H9 (cell line): ENCODE results near the gene C1QTNF9B. TPM values are rescaled to one million over a fixed set of nuclear protein-coding genes. Genes with fewer than 3 reads are reported as not detected.

Source experiments
- DNase-seq: peaks from one replicate; pipeline ENCODE4 v3.0.0-alpha.2; 2017
- H2AFZ ChIP-seq: one replicate; pipeline ENCODE4 v1.6.1; 2013; ENCODE audit warnings: mild to moderate bottlenecking, low read length, control low read depth, moderate library complexity
- H2AK5ac ChIP-seq: 2 replicates; pipeline ENCODE4 v1.6.1; 2013; ENCODE audit warnings: low read length, control low read depth, mixed read lengths; ENCODE audit not compliant: insufficient read length
- H2BK120ac ChIP-seq: one replicate; pipeline ENCODE4 v1.6.1; 2013; ENCODE audit warnings: low read depth, mild to moderate bottlenecking, low read length, control low read depth, inconsistent platforms; ENCODE audit not compliant: poor library complexity, severe bottlenecking
- H2BK12ac ChIP-seq: 2 replicates; pipeline ENCODE4 v1.6.1; 2013; ENCODE audit warnings: low read length, control low read depth, mixed read lengths, low read depth; ENCODE audit not compliant: insufficient read length
- H2BK15ac ChIP-seq: 2 replicates; pipeline ENCODE4 v1.6.1; 2013; ENCODE audit warnings: low read depth, low read length, control low read depth
- H2BK20ac ChIP-seq: one replicate; pipeline ENCODE4 v1.6.1; 2013; ENCODE audit warnings: low read depth, mild to moderate bottlenecking, low read length, control low read depth, inconsistent platforms; ENCODE audit not compliant: poor library complexity, severe bottlenecking
- H2BK5ac ChIP-seq: 2 replicates; pipeline ENCODE4 v1.6.1; 2013; ENCODE audit warnings: low read length, control low read depth, mixed read lengths; ENCODE audit not compliant: insufficient read length
- H3K14ac ChIP-seq: 2 replicates; pipeline ENCODE4 v1.6.1; 2013; ENCODE audit warnings: low read length, control low read depth; ENCODE audit not compliant: insufficient read depth
- H3K18ac ChIP-seq: 2 replicates; pipeline ENCODE4 v1.6.1; 2013; ENCODE audit warnings: low read depth, mild to moderate bottlenecking, mixed read lengths, low read length, control low read depth; ENCODE audit not compliant: insufficient read length
- H3K23ac ChIP-seq: 2 replicates; pipeline ENCODE4 v1.6.1; 2013; ENCODE audit warnings: low read length, control low read depth, mixed read lengths, low read depth; ENCODE audit not compliant: insufficient read length
- H3K23me2 ChIP-seq: 2 replicates; pipeline ENCODE4 v1.6.1; 2013; ENCODE audit warnings: low read depth, mild to moderate bottlenecking, mixed read lengths, low read length, control low read depth; ENCODE audit not compliant: insufficient read length, poor library complexity, severe bottlenecking
- H3K27ac ChIP-seq: 2 replicates; pipeline ENCODE4 v1.5.1; 2013; ENCODE audit warnings: low read length, control low read depth, mixed read lengths, low read depth; ENCODE audit not compliant: insufficient read length
- H3K27me3 ChIP-seq: 2 replicates; pipeline ENCODE4 v1.6.1; 2013; ENCODE audit warnings: low read length, control low read depth, inconsistent platforms; ENCODE audit not compliant: insufficient read depth
- H3K4ac ChIP-seq: 2 replicates; pipeline ENCODE4 v1.6.1; 2013; ENCODE audit warnings: low read depth, mild to moderate bottlenecking, control low read depth, inconsistent platforms, low read length, moderate library complexity
- H3K4me1 ChIP-seq: 2 replicates; pipeline ENCODE4 v1.6.1; 2013; ENCODE audit warnings: low read length, control low read depth, inconsistent platforms; ENCODE audit not compliant: insufficient read depth
- H3K4me2 ChIP-seq: 2 replicates; pipeline ENCODE4 v1.6.1; 2013; ENCODE audit warnings: low read length, control low read depth, mixed read lengths; ENCODE audit not compliant: insufficient read length, insufficient read depth
- H3K56ac ChIP-seq: 2 replicates; pipeline ENCODE4 v1.6.1; 2013; ENCODE audit warnings: low read depth, mild to moderate bottlenecking, mixed read lengths, low read length, control low read depth; ENCODE audit not compliant: insufficient read length
- H3K79me1 ChIP-seq: 2 replicates; pipeline ENCODE4 v1.6.1; 2013; ENCODE audit warnings: low read depth, mild to moderate bottlenecking, moderate library complexity, low read length, control low read depth, inconsistent platforms; ENCODE audit not compliant: insufficient read depth, poor library complexity, severe bottlenecking
- H3K79me2 ChIP-seq: 2 replicates; pipeline ENCODE4 v1.6.1; 2013; ENCODE audit warnings: low read length, control low read depth, inconsistent platforms; ENCODE audit not compliant: insufficient read depth
- H3K9ac ChIP-seq: 2 replicates; pipeline ENCODE4 v1.6.1; 2013; ENCODE audit warnings: low read length, control low read depth, mixed read lengths; ENCODE audit not compliant: insufficient read length; ENCODE audit errors: extremely low read depth
- H3K9me3 ChIP-seq: one replicate; pipeline ENCODE4 v1.6.1; 2013; ENCODE audit warnings: low read depth, low read length, inconsistent platforms; ENCODE audit not compliant: control insufficient read depth
- H3T11ph ChIP-seq: one replicate; pipeline ENCODE4 v1.6.1; 2013; ENCODE audit warnings: mild to moderate bottlenecking, low read length, control low read depth, inconsistent platforms
- H4K20me1 ChIP-seq: one replicate; pipeline ENCODE4 v1.6.1; 2013; ENCODE audit not compliant: control insufficient read depth, insufficient read length, insufficient read depth
- H4K5ac ChIP-seq: 2 replicates; pipeline ENCODE4 v1.6.1; 2013; ENCODE audit warnings: low read depth, mild to moderate bottlenecking, mixed read lengths, low read length, control low read depth; ENCODE audit not compliant: insufficient read length
- H4K8ac ChIP-seq: replicated peaks from 2 replicates; pipeline ENCODE4 v1.6.1; 2013; ENCODE audit warnings: low read length, control low read depth, mixed read lengths, low read depth; ENCODE audit not compliant: insufficient read length
- H4K91ac ChIP-seq: 2 replicates; pipeline ENCODE4 v1.6.1; 2013; ENCODE audit warnings: low read depth, mild to moderate bottlenecking, moderate library complexity, mixed read lengths, low read length, control low read depth; ENCODE audit not compliant: insufficient read length
- H3K27ac Mint-ChIP-seq, 3 experiments: 2 replicates in 2 of 3; 3 replicates in 1 of 3; pipeline ENCODE4 v1.8.0; 2020 to 2021; ENCODE audit warnings: mixed read lengths in 3 of 3, mild to moderate bottlenecking in 1 of 3, moderate library complexity in 1 of 3
- H3K27me3 Mint-ChIP-seq: 2 replicates; pipeline ENCODE4 v1.8.0; 2021; ENCODE audit warnings: low read depth, mild to moderate bottlenecking, moderate library complexity, mixed read lengths
- H3K36me3 Mint-ChIP-seq, 3 experiments: 2 replicates in 2 of 3; 3 replicates in 1 of 3; pipeline ENCODE4 v1.8.0; 2020 to 2021; ENCODE audit warnings: low read depth in 3 of 3, mixed read lengths in 3 of 3; ENCODE audit not compliant: insufficient read depth in 1 of 3
- H3K4me1 Mint-ChIP-seq, 2 experiments: 2 replicates each; pipeline ENCODE4 v1.8.0; 2020; ENCODE audit warnings: mixed read lengths in 2 of 2
- H3K4me3 Mint-ChIP-seq, 2 experiments: 2 replicates in 1 of 2; 3 replicates in 1 of 2; pipeline ENCODE4 v1.8.0; 2020 to 2021; ENCODE audit warnings: mild to moderate bottlenecking in 2 of 2, mixed read lengths in 2 of 2, moderate library complexity in 1 of 2
- H3K9me3 Mint-ChIP-seq, 2 experiments: 2 replicates in 1 of 2; 3 replicates in 1 of 2; pipeline ENCODE4 v1.8.0; 2020; ENCODE audit warnings: mild to moderate bottlenecking in 2 of 2, mixed read lengths in 2 of 2, moderate library complexity in 1 of 2
- CTCF ChIP-seq: fragments of 200-600 bp; sonication (generic); conservative IDR thresholded peaks from 3 replicates; pipeline ENCODE4 v1.8.0; 2021; ENCODE audit warnings: antibody characterized with exemption, mild to moderate bottlenecking
- WGBS: extraction: QIAGEN DNeasy Blood & Tissue Kit; methylation state at CpG from one replicate; pipeline ENCODE4 v1.1.7; 2013; ENCODE audit warnings: missing lambda C conversion rate, low lambda C conversion rate, mixed read lengths; ENCODE audit not compliant: insufficient read length; ENCODE audit errors: extremely low coverage; 5-methylcytosine and 5-hydroxymethylcytosine counted together
- total RNA-seq: library from RNA; stranded (reverse); gene quantifications from 2 replicates; pipeline ENCODE4 v1.2.1, GENCODE V29; 2021

The C1QTNF9B gene
- total RNA-seq, 1 experiment from 2014 or later, result not detected

GRCh38 chr13:23855360-23855759 is 41.9 kb downstream of the C1QTNF9B start:
- no peak overlapping the region for H3K9ac ChIP-seq
- peaks cover 3% of the 10 kb centered on the region for H3K4me1 ChIP-seq
- no peak overlapping the region for H3K14ac ChIP-seq
- H3K4ac ChIP-seq, result no peak overlapping the region
- Mint-ChIP-seq H3K27ac (peak overlapping the region in 1 of 3 experiments; percentile 21; a peak in 1 of 7 replicates), H3K27me3 (no peaks in the 10 kb centered on the region), H3K4me3 (no peak overlapping the region), H3K4me1 (peaks cover 8 to 9% of the 10 kb centered on the region in 2 experiments), H3K9me3 (no peaks in the 10 kb centered on the region), H3K36me3 (peaks cover 2 to 5% (median 3%) of the 10 kb centered on the region in 3 experiments; a peak in 4 of 7 replicates)
- H4K91ac ChIP-seq, result no peak overlapping the region
- H2BK120ac ChIP-seq, result no peak overlapping the region
- no peak overlapping the region for H3K27ac ChIP-seq
- no peaks in the 10 kb centered on the region for H3K23me2 ChIP-seq
- no peak overlapping the region for H3K18ac ChIP-seq
- H3T11ph ChIP-seq, result no peak overlapping the region
- H3K79me2 ChIP-seq, result no peaks in the 10 kb centered on the region
- H3K23ac ChIP-seq, result no peak overlapping the region
- H2BK15ac ChIP-seq, result no peak overlapping the region
- H2BK5ac ChIP-seq, result no peak overlapping the region
- no peak overlapping the region for H4K5ac ChIP-seq
- H2BK12ac ChIP-seq, result no peak overlapping the region
- DNase-seq, result no peak
- no peak overlapping the region for H4K8ac ChIP-seq
- H4K20me1 ChIP-seq, result no peaks in the 10 kb centered on the region
- H3K9me3 ChIP-seq, result no peaks in the 10 kb centered on the region
- no CpG with 5 or more reads among the region's 3 CpGs for WGBS
- H2AFZ ChIP-seq, result no peak overlapping the region
- no peaks in the 10 kb centered on the region for H3K79me1 ChIP-seq
- H3K4me2 ChIP-seq, result no peak overlapping the region
- no peak overlapping the region for H2AK5ac ChIP-seq
- no peak overlapping the region for H3K56ac ChIP-seq
- no peak for TF ChIP-seq CTCF
- H3K27me3 ChIP-seq, result no peaks in the 10 kb centered on the region; the same call in 1 of the 2 replicates
- H2BK20ac ChIP-seq, result no peak overlapping the region
